ENCODE results near the gene SCAMP1. TPM values are rescaled to one million over a fixed set of nuclear protein-coding genes. Genes with fewer than 3 reads are reported as not detected.

SCAMP1 gene
- total and polyA plus RNA-seq, 2 of the 13 experiments (the other 11 are each of a cell fraction or from before 2014, with no cell fraction given) = 18.2 to 33.7 TPM

- no peak for TF ChIP-seq CREB1 (IDR thresholded peaks at IDR 0.05)
- TF ChIP-seq CREB1 (CRISPR knock-in tag; IDR thresholded peaks at IDR 0.05) = peak; percentile 77
- TF ChIP-seq AHDC1 (CRISPR knock-in tag; IDR thresholded peaks at IDR 0.05; ENCODE audit: borderline replicate concordance) = peak; percentile 94
- no peak for TF ChIP-seq ZNF704 (CRISPR knock-in tag; IDR thresholded peaks at IDR 0.05; ENCODE audit: borderline replicate concordance)
- no peak for TF ChIP-seq SRY (CRISPR knock-in tag; IDR thresholded peaks at IDR 0.05)
- TF ChIP-seq FOXP1 (IDR thresholded peaks at IDR 0.05) = no peak
- peak; percentile 72 for TF ChIP-seq FOXP1 (CRISPR knock-in tag; IDR thresholded peaks at IDR 0.05)
- TF ChIP-seq PAF1 (CRISPR knock-in tag; IDR thresholded peaks at IDR 0.05) = no peak
- TF ChIP-seq KDM1A (CRISPR knock-in tag; IDR thresholded peaks at IDR 0.05) = 0 out of 2 replicates have a peak, but pooled peaks have one; percentile 47
- TF ChIP-seq GPBP1L1 (CRISPR knock-in tag; IDR thresholded peaks at IDR 0.05) = no peak
- TF ChIP-seq ZNF549 (CRISPR knock-in tag; IDR thresholded peaks at IDR 0.05) = peak; percentile 29; the same call in 1 of the 2 replicates
- no peak; the same call in 1 of the 2 replicates for TF ChIP-seq TRAFD1 (CRISPR knock-in tag; IDR thresholded peaks at IDR 0.05; ENCODE audit: borderline replicate concordance)
- TF ChIP-seq ZNF660 (CRISPR knock-in tag; IDR thresholded peaks at IDR 0.05; ENCODE audit: borderline replicate concordance, low read depth) = no peak
- peak; percentile 75 for TF ChIP-seq IKZF5 (CRISPR knock-in tag; IDR thresholded peaks at IDR 0.05)
- peak; percentile 79 for TF ChIP-seq TARDBP (CRISPR knock-in tag; IDR thresholded peaks at IDR 0.05)
- TF ChIP-seq HMG20A (CRISPR knock-in tag; IDR thresholded peaks at IDR 0.05; ENCODE audit: borderline replicate concordance) = peak; percentile 92
- TF ChIP-seq KAT7 (CRISPR knock-in tag; IDR thresholded peaks at IDR 0.05; ENCODE audit: borderline replicate concordance) = 0 out of 2 replicates have a peak, but pooled peaks have one; percentile 50
- TF ChIP-seq MLLT10 (CRISPR knock-in tag; IDR thresholded peaks at IDR 0.05) = no peak
These were observed 158.2 kb downstream of the SCAMP1 start (continued) for GRCh38 chr5:78518365-78519197.

Measured in HepG2 (cell line).